ENCODE measurements around the gene MYO5A.
"Not testable (repeated sequence)": the region's sequence is repeated elsewhere in the genome, so short reads cannot be mapped to it uniquely, and the experiment has no call there.

The MYO5A gene

DNA sequence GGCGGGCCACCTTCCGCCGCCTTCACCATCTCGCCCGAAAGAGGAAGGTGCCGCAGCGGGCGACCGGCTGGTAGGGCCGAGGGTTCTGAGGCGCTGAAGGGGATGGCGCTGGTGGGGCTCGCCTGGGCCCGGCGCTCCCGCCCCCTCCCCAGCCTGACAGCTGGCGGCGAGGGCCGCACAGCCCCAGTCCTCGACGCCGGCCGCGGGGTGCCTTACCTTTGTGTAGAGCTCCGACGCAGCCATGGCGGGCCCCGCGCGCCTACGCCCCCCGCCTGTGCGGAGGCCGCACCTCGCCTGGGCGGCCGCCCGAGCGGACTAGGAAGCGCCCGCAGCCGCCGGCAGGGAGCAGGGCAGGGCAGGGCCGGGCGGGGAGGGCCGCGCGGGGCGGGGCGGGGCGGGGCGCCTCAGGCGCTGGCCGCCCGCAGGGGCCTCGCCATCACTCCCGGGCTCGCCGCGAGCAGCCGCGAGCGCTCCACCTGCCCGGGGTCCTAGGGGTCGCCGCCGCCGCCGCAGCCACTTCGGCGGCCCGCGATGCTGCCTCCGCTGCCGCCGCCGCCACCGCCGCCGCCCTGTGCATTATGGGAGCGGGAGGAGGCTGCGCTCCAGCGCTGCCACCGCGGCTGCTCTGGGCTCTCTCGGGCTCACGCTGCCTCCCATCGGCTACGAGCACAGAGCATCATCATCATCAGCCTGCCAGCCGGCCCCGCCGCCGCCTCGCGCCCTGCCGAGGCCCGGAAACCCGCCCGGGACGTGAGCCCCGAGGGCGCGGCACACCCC is at the start of gene MYO5A:
Gene MYO5A (minus strand): TSS at position 317 of the 777 bp plus-strand sequence. CDS start 74 bp downstream, at position 243.
- DNase-seq (ENCODE audit: low read depth, low spot score): peak; percentile 70

DNA sequence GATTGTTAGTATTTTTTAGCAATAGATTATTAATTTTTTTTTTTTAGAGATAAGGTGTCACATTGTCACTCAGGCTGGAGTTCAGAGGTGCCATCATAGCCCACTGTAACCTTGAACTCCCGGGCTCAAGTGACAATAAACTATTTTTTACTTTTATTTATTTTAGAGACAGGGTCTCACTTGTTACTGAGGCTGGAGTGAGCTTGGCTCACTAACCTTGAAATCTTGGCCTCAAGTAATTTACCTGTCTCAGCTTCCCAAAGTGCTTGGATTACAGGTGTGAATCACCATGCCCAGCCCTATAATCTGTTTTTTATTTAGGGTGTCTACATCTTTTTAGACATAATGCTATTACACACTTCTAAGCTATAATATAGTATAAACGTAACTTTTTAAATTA is 48.0 kb upstream of the MYO5A start:
- DNase-seq (ENCODE audit: low read depth, low spot score): no peak

DNA sequence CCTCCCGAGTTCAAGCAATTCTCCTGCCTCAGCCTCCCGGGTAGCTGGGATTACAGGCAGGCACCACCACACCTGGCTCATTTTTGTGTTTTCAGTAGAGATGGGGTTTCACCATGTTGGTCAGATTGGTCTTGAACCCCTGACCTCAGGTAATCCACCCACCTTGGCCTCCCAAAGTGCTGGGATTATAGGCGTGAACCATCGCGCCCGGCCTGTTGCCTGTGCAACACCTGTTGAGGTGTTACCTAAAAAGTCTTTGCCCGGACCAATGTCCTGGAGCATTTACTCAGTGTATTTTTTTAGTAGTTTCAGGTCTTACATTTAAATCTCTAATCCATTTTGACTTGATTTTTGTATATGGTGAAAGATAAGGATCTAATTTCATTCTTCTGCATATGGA is 46.9 kb upstream of the MYO5A start:
- not testable (repeated sequence) for DNase-seq (ENCODE audit: low read depth, low spot score)

DNA sequence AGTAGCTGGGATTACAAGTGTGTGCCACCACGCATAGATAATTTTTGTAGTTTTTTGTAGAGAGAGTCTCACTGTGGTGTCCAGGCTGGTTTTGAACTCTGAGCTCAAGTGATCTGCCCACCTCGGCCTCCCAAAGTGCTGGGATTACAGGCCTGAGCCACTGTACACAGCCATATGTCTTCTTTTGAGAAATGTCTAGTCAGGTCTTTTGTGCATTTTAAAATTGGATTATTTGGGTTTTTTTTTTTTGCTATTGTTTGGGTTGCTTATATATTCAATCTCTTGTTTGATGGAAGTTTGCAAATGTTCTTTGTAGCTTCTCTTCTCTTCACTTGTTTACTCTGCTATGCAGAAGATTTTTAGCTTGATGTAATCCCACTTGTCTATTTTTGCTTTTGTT is 46.4 kb upstream of the MYO5A start:
- no peak for DNase-seq (ENCODE audit: low read depth, low spot score)

DNA sequence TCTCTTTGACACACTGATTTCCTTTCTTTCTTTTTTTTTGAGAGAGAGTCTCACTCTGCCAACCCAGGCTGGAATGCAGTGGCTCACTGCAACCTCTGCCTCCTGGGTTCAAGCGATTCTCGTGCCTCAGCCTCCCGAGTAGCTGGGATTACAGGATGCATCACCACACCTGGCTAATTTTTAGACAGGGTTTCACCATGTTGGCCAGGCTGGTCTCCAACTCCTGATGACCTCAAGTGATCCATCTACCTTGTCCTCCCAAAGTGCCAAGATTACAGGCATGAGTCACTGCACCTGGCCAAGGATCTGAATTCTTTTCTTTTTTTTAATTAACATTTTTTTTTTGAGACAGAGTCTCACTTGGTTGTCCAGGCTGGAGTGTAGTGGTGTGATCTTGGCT is 45.9 kb upstream of the MYO5A start:
- DNase-seq (ENCODE audit: low read depth, low spot score): not testable (repeated sequence)

DNA sequence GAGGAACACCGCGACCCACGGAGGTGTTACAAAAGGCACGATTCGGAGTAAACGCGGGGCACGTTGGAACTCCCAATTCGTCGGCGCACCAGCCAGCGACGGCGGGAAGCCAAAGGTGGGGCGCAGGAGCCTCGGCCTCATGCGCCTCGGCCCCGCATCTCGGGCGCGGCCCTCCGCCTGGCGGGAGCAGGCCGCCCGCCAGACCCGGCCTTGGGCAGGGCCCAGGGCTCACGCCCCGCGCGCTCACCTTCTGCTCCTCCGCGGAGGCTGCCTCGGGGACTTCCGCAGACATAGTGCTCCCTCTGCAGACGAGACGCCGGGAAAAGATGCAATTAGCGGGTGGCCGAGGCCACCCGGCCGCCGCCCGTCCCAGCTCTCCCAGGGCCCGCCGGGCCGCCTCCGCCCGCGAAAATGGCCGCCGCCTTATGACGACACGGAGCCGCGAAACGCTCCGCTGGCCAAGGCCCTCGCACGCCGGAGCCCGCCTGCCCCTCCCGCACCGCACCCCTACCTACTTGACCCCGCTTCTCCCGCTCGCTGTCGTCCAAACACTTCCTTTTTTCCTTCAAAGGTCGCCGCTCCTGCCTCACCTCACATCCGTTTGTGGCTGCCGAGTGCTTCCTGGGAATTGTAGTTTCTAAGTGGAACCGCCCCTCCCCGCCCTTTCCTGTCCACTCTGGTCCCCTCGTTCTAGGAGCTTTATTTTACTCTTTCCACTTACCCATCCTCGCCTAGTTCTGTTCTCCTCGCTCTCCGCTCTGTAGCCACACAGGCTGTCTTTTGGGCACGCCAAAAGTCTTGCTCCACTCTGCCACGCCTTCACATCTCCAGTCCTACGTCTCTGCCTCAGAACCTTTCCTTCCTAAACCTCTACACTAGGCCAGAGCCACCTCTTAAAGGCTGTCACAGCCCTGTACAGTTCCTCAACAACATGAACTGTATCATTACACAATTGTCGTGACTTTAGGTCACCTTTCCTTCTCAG is 40.2 kb upstream of the MYO5A start, which contains the start of gene ARPP19:
Gene ARPP19 (minus strand): TSS at position 430 of the 985 bp plus-strand sequence. CDS start 138 bp downstream, at position 292.
- peak; percentile 96 for DNase-seq (ENCODE audit: low read depth, low spot score)

DNA sequence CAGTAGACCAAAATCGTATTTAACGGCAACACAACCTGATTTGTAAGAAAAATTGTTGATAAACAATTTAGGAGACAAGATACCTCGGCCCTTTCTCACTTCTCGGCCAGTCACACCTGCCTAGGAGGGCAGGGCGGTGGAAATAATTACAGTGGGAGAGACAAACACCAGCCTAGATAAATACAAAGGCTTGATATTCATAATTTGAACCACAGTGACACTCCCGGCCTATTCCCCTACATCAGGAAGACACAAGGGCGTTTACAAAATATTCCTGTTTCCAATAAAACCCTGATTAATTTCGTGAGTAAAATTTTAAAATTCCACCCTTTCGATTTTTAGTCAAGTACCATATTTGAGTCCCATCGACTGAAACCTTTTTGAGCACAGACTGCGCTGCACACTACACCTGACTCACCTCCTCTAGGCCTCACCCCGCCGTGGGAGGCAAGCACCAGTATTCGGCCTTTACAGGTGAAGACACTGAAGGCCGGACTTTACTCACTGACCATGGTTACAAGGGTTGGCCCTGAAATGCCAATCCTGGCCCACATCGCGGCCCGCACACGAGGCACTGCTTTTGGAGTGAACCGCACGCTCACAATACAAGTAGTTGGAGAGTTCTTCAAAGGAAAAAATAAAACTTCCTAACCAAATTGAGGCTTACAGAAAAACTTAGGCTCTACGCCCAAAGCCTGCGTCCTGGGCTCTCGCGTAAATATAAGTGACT is 39.4 kb upstream of the MYO5A start:
- DNase-seq (ENCODE audit: low read depth, low spot score): no peak

DNA sequence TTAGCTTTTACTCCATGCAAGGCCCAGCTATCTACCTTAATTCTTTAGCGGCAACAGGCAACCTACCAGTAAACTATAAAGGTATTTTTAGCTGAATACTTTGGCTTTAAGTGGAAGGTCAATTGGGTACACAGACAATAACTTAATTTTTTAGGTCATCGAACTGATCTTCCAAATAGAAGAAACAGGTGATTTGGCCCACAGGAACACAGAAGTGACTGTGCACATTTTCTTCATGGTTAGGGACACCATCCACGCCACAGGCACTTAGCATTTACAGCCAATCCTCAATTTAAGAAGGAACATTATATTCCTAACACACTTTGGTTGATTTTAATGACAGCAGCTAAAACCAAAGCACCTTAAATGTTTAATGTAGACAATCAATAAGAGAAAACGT is 38.2 kb upstream of the MYO5A start:
- DNase-seq (ENCODE audit: low read depth, low spot score): no peak

DNA sequence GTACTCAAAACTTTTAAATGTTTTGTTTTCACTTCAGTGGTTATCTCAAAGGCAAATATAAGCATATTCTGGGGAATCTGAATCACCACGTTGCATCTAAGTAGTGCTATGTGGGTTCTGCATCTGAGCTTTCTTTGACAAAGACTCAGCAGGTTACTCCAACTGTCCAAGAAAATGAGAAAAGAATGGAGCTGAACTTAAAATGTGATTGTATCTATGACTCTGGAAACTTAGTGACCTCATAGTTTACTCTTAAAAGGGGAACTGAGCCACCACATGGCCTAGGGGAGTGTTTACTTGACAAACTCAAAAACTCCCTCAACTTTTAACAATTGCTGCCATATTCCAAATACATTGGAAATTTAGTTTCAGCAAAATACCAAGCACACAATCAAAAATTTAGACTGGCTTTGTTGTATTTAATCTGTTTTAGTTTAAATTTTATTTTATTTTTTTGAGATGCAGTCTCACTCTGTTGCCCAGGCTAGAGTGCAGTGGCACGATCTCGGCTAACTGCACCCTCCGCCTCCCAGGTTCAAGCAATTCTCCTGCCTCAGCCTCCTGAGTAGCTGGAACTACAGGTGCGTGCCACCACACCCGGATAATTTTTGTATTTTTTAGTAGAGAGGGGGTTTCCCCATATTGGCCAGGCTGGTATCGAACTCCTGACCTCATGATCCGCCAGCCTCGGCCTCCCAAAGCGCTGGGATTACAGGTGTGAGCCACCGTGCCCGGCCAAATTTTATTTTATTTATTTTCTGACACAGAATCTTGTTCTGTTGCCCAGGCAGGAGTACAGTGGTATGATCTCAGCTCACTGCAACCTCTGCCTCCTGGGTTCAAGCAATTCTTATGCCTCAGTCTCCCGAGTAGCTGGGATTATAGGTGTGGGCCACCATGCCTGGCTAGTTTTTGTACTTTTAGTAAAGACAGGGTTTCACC is 37.0 kb upstream of the MYO5A start:
- DNase-seq (ENCODE audit: low read depth, low spot score): not testable (repeated sequence)

DNA sequence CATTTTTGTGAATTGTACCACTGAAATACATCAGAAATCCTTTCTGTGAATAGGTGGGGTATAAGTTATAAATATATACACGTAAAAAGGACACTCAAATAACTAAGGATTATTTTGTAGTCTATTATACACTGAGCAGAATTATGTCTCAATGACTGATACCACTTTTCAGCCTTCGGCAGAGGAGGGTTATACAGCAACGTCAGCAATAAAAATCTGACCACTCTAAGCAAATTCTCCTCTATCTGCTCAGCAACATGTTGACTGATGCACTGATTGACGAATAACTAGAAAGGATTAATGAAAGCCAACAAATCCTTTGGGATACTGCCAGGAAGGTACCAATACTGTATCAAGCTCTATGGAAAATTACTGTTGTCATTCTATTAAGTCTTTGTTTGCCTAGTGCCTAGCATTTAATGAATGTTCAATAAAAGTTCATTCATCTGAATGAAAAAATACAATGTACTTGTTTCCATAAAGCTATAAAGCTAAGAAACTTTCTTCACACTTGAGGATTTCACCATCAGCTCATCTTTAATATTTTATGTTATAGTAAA is 34.9 kb upstream of the MYO5A start:
- no peak for DNase-seq (ENCODE audit: low read depth, low spot score)

DNA sequence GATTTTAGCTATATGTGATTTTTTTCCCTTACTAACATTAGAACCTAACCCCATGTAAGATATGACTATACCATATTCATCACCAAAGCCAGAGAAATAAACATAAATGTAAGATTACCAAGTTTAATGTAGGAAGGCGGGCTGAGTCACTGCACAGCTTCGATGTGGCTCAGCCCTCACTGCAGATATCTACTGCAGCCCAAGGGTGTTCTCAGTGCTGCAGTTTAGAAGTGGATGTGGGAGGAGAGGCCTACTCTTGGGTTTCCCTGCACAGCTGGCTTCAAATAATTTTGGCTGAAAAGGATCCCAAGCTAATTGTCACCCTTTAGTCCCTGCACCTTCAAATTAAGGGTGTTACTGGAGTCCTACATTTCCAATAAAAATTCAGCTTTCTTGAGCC is 30.9 kb upstream of the MYO5A start:
- DNase-seq (ENCODE audit: low read depth, low spot score): no peak

DNA sequence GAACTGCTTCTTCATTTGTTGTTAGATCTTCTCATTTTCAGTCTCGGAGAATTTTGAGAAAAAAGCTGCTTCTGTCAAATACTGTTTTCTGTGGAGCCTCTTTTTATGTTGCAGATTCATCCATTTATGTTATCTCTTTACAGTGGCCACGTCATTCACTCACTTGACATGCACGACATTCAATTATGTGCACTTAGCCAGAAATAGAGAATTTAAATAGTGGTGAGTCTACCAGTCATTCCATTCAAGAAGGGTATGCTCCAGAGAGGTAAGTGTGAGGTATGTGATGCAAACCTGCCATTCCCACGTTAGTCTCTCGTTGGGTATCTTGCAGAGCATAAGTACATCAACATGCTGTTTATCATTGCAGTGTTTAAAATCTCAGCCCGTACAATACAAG is 30.3 kb upstream of the MYO5A start:
- DNase-seq (ENCODE audit: low read depth, low spot score): no peak

DNA sequence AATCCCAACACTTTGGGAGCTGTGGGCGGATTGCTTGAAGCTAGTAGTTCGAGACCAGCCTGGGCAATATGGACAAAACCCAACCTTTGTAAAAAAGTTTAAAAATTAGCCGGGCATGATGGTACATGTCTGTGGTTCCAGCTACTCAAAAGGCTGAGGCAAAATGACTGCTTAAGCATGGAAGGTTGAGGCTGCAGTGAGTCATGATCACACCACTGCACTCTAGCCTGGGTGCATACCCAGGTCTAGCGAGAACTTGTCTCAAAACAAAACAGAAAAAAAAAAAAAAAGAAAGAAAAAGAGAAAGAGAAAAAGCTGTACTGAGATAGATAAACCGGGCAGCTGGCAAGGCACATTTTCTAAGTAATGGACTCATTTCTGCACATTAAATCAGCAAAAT is 29.5 kb upstream of the MYO5A start:
- no peak for DNase-seq (ENCODE audit: low read depth, low spot score)

DNA sequence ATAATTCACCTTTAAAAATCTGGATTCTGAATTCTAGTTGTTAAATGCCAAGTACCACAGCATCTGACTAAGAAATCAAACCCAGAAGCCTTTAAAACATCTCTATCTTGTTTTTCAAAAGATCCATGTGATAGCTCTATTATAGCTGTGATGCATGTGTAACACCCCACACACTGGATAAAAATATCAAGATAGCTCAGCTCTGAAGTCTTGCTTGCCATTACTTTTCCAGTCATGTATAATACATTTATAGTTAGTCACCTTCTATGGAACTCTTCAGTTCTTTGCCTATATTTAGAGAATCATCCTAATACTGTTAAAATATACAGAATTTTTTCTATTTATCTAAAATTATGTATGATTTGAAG is 28.6 kb upstream of the MYO5A start:
- DNase-seq (ENCODE audit: low read depth, low spot score): no peak

DNA sequence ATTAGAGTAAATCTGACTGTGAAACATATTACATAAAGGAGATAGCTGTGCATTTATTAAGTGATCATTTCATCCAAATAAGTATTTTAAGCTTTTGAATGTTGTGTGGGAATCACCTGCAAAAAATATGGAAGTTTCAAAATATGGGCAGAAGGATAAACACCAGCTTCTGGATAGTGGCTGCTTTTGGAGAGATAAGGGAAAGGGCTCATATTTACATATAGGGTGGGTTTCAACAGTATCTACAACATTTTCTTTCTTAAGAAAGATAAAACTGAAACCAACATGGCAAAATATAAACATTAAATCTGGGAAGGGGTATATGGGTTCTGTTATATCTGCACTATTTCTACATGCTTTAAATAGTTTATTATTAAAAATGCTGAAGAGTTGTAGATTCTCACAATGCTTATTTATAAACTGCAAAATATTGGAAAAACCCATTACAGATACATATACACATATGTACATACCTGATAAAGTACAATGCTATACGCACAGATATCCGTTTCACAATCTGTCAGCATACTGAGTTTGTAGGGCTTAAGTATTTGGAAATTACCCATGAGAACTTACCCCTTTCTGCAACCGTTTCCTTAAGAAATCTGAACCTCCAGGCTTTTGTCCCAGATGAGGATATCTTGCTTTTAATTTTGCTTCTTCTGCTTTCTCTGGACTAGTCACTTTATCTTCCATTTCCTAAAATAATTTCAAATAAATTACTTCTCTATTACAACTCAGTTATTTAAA is 28.0 kb upstream of the MYO5A start:
- DNase-seq (ENCODE audit: low read depth, low spot score): no peak

DNA sequence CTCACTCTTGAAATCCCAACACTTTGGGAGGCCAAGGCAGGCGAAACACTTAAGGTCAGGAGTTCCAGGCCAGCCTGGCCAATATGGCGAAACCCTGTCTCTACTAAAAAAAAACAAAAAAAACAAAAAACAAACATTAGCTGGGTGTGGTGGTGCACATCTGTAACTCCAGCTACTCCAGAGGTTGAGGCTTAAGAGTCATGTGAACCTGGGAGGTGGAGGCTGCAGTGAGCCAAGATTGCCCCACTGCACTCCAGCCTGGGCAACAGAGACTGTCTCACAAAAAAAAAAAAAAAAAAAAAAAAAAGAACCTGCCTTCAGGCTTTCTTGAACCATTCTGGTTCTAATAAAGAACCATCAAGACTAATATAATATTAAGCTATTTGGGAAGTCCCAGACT is 23.6 kb upstream of the MYO5A start:
- DNase-seq (ENCODE audit: low read depth, low spot score): no peak

DNA sequence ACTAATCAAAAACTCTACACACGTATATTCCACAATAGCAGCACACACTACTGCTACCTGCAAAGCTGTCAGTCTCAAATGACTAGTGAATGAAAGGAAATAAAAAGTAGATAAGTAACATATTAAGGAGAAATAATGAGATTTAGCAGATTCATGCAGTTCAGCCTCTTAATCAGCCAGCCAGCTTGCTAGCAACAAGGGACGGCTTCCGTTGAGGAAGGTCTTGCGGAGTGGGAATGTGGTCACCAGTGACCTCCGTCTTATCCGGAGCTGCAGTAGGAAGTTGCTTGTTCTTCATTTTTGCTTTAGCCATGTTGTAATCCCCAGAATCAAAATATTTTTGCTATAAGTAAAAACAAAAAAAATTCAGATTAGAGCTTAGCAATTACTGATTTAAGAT is 23.1 kb upstream of the MYO5A start:
- DNase-seq (ENCODE audit: low read depth, low spot score): no peak

DNA sequence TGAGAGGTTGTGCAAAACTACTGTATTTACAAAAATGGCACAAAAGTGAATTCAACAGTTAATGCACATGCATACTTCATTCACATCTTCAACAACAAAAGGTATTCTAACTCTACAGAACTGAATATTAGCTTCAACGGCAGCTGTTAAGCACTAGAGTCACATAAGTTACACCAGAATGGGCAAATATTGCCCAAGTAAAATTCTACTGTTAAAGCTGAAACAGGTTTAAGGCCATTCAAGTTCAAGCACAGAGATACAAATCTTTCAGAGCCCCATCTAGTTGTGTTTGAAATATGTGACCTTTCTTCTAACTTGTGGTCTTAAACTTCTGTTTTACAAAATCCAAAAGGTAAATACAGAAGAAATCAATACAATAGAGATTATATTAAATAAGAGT is 22.5 kb upstream of the MYO5A start:
- not testable (repeated sequence) for DNase-seq (ENCODE audit: low read depth, low spot score)

DNA sequence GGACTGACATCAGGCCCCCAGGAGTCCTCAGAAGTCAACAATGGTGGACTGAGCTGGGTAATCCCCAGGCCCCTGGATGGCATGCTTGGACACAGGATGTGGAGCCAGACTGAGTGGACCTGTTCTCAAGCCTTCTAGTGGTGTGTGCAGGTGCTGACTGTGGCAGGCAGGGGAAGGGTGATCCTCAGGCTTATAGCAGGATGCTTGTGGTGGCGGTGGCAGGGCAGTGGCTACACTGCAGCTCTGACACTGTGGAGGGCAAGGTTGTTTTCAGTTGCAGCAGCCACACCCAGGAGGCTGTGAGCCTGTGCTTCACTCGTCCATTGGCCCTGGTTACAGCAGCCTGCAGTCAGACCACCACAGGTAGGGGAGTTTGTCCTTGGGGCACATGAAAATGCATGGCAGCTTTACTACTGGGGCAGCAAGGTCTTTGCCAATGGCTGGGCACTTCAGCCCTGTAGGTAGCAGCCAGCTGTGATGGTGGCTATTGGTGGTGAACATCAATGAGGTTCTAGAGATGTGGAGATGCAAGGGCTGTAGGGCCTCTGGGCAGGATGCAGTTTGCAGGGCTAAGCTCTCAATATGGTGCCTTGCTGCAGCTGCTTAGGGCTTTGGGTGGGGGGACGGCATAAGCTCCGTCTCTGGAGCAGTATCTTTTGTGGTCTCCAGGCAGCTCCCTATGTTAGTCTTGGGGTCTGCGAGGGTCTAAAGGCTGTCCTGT is 17.5 kb upstream of the MYO5A start:
- DNase-seq (ENCODE audit: low read depth, low spot score): no peak

Measured in ELF-1 (cell line).